GM12878 (cell line): ENCODE results near the gene TFDP1.

Source experiments
- BRCA1 ChIP-seq: IDR thresholded peaks from 2 replicates; pipeline ENCODE4 v1.6.1; 2011; ENCODE audit warnings: low read depth, low read length, improper control_type of control experiment
- CBX5 ChIP-seq: sonication (generic); IDR thresholded peaks from 2 replicates; pipeline ENCODE4 v1.6.1; 2016; ENCODE audit warnings: low read depth, moderate library complexity, mild to moderate bottlenecking, inconsistent platforms
- CTCF ChIP-seq, 3 experiments: IDR thresholded peaks in 2 of 3; conservative IDR thresholded peaks in 1 of 3; 2 replicates each; pipeline ENCODE4 v1.5.1; 2011; ENCODE audit warnings: low read depth in 3 of 3, low read length in 3 of 3, mild to moderate bottlenecking in 3 of 3, control low read depth in 2 of 3, moderate library complexity in 2 of 3, inconsistent platforms in 1 of 3, mixed read lengths in 1 of 3; ENCODE audit not compliant: control insufficient read depth in 2 of 3, insufficient read depth in 1 of 3; ENCODE audit errors: extremely low read depth in 1 of 3
- EZH2 ChIP-seq: IDR thresholded peaks from 2 replicates; pipeline ENCODE4 v1.6.1; 2012; ENCODE audit warnings: low read depth, mild to moderate bottlenecking, control low read depth, inconsistent platforms, low read length, borderline replicate concordance; ENCODE audit not compliant: control insufficient read depth
- HDAC2 ChIP-seq: fragments of 200-600 bp; sonication (generic); IDR thresholded peaks from 2 replicates; pipeline ENCODE4 v1.6.1; 2017
- RB1 ChIP-seq: fragments of 450-650 bp; formaldehyde crosslinking; IDR thresholded peaks from 2 replicates; pipeline ENCODE4 v1.6.1; 2017; ENCODE audit warnings: mild to moderate bottlenecking, borderline replicate concordance
- SIN3A ChIP-seq: IDR thresholded peaks from 2 replicates; pipeline ENCODE4 v1.6.1; 2012; ENCODE audit warnings: low read depth, low read length, improper control_type of control experiment
- TCF12 ChIP-seq: IDR thresholded peaks from 2 replicates; pipeline ENCODE4 v1.6.1; 2011; ENCODE audit warnings: low read depth, mild to moderate bottlenecking, low read length
- TF ChIP-seq, protein P1 (sequence below): fragments of 150-350 bp; IDR thresholded peaks from 2 replicates; pipeline ENCODE4 v1.6.1; 2016; ENCODE audit warnings: low read depth, low read length

DNA sequence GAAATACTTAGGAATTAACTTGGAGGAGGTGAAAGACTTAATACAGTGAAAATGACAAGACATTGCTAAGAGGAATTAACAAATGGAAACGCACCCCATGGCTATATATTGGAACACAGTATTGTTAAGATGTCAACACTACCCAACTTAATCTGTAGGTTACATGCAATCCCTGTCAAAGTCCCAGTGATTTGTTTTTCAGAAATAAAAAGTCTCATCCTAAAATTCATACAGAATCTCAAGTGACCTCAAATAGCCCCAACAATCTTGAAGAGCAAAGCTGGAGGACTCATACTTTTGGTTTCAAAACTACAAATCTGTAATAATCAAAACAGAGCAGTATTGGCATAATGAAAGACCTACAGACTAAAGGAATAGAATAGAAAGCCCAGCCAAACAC lies 60.2 kb downstream of the TFDP1 start:
- TF ChIP-seq TCF12, result no peak
- TF ChIP-seq, protein P1, sequence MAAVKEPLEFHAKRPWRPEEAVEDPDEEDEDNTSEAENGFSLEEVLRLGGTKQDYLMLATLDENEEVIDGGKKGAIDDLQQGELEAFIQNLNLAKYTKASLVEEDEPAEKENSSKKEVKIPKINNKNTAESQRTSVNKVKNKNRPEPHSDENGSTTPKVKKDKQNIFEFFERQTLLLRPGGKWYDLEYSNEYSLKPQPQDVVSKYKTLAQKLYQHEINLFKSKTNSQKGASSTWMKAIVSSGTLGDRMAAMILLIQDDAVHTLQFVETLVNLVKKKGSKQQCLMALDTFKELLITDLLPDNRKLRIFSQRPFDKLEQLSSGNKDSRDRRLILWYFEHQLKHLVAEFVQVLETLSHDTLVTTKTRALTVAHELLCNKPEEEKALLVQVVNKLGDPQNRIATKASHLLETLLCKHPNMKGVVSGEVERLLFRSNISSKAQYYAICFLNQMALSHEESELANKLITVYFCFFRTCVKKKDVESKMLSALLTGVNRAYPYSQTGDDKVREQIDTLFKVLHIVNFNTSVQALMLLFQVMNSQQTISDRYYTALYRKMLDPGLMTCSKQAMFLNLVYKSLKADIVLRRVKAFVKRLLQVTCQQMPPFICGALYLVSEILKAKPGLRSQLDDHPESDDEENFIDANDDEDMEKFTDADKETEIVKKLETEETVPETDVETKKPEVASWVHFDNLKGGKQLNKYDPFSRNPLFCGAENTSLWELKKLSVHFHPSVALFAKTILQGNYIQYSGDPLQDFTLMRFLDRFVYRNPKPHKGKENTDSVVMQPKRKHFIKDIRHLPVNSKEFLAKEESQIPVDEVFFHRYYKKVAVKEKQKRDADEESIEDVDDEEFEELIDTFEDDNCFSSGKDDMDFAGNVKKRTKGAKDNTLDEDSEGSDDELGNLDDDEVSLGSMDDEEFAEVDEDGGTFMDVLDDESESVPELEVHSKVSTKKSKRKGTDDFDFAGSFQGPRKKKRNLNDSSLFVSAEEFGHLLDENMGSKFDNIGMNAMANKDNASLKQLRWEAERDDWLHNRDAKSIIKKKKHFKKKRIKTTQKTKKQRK, result no peak
- TF ChIP-seq HDAC2, result no peak
- TF ChIP-seq CTCF (IDR thresholded peaks at IDR 0.05 in 2 of 3, conservative IDR thresholded peaks at IDR 0.05 in 1 of 3; ENCODE audit: control insufficient read depth in 2 of 3, extremely low read depth in 1 of 3, insufficient read depth in 1 of 3, low read depth in 3 of 3, low read length in 3 of 3), result no peak
- TF ChIP-seq EZH2, result no peak
- TF ChIP-seq SIN3A, result no peak
- TF ChIP-seq BRCA1, result no peak
- TF ChIP-seq CBX5, result no peak
- no peak for TF ChIP-seq RB1
